ENCODE results near the gene MCOLN1.

GRCh38 chr19:7558667-7559066 lies 36.2 kb downstream of the MCOLN1 start:
- TF ChIP-seq POLR2AphosphoS5 (IDR thresholded peaks at IDR 0.05; ENCODE audit: low read depth, low read length) (no peak), POLR2A (IDR thresholded peaks at IDR 0.05; ENCODE audit: low read depth, low read length) (no peak), SPI1 (IDR thresholded peaks at IDR 0.05; ENCODE audit: low read depth, low read length) (no peak), TAF1 (IDR thresholded peaks at IDR 0.05; ENCODE audit: low read depth, low read length) (no peak), POU2F2 (IDR thresholded peaks at IDR 0.05; ENCODE audit: low read depth, low read length) (no peak), PAX5 (IDR thresholded peaks at IDR 0.05; ENCODE audit: insufficient read depth, low read length, severe bottlenecking) (no peak)
